HCT116 (cell line): ENCODE data around the gene MLH1. TPM values are rescaled to one million over a fixed set of nuclear protein-coding genes. Genes with fewer than 3 reads are reported as not detected.

Experiments
- ATAC-seq: fragments of 200-7000 bp; cut with Tn5 transposase; 2 replicates; pipeline ENCODE4 v1.9.1; 2020; ENCODE audit warnings: mild to moderate bottlenecking, moderate library complexity
- BruUV-seq: library from RNA; stranded (reverse); fragments of 400-500 nt; replicated peaks from 2 replicates; lab custom pipeline; 2021; lab: Mats Ljungman, UMichigan
- CTCF ChIA-PET: fragments of 300-600 bp; sonication (Branson Sonifier 250); formaldehyde crosslinking; loops from one replicate; lab custom pipeline; 2021; ENCODE audit warnings: antibody characterized with exemption; lab: Charles Lee
- POLR2A ChIA-PET: fragments of 300-600, 350-600 bp; sonication (Branson Sonifier 250); formaldehyde crosslinking; loops from one replicate; lab custom pipeline; 2021; ENCODE audit warnings: antibody characterized with exemption; lab: Charles Lee
- RAD21 ChIA-PET, 2 experiments: fragments of 300-600 bp; sonication (Branson Sonifier 250); formaldehyde crosslinking; loops; one replicate each; lab custom pipeline; 2023; ENCODE audit warnings: low total read pairs in 2 of 2; ENCODE audit not compliant: uncharacterized antibody in 2 of 2, unreplicated experiment in 2 of 2, low non-redundant PET in 1 of 2; lab: Charles Lee
- DNase-seq: peaks from one replicate; pipeline ENCODE4 v3.0.0-alpha.2; 2010; ENCODE audit warnings: low read depth, low spot score
- H2AFZ ChIP-seq: fragments of 200-600 bp; shearing (Covaris generic), sonication (generic); 2 replicates; pipeline ENCODE4 v1.6.1; 2017; ENCODE audit warnings: low read depth, mixed run types, mixed read lengths, antibody characterized with exemption, low read length; ENCODE audit not compliant: poor library complexity, severe bottlenecking
- H3K27ac ChIP-seq: 2 replicates; pipeline ENCODE4 v1.5.1; 2012; ENCODE audit warnings: low read depth, low read length
- H3K27me3 ChIP-seq: fragments of 200-600 bp; sonication (generic); 2 replicates; pipeline ENCODE4 v1.6.1; 2016; ENCODE audit warnings: mixed run types, low read length, mixed read lengths; ENCODE audit not compliant: insufficient read depth
- H3K36me3 ChIP-seq, 2 experiments: fragments of 200-500 bp in 1 of 2; fragments of 200-600 bp in 1 of 2; sonication (Bioruptor generic) in 1 of 2; sonication (generic) in 1 of 2; 2 replicates each; pipeline versions ENCODE4 v1.5.1 to v1.6.1; 2014 to 2016; ENCODE audit warnings: low read length in 2 of 2, inconsistent platforms in 1 of 2, mixed read lengths in 1 of 2, mixed run types in 1 of 2; ENCODE audit not compliant: insufficient read depth in 2 of 2, control insufficient read depth in 1 of 2
- H3K4me1 ChIP-seq, 2 experiments: fragments of 200-600 bp in 1 of 2; sonication (generic) in 1 of 2; 2 replicates each; pipeline versions ENCODE4 v1.5.1 to v1.6.1; 2012 to 2017; ENCODE audit warnings: low read length in 2 of 2, inconsistent platforms in 1 of 2, mild to moderate bottlenecking in 1 of 2, mixed read lengths in 1 of 2, mixed run types in 1 of 2, moderate library complexity in 1 of 2; ENCODE audit not compliant: insufficient read depth in 2 of 2, control insufficient read depth in 1 of 2
- H3K4me2 ChIP-seq: fragments of 200-600 bp; sonication (generic); 2 replicates; pipeline ENCODE4 v1.6.1; 2017; ENCODE audit warnings: mixed run types, low read length, mixed read lengths
- H3K4me3 ChIP-seq, 2 experiments: fragments of 200-600 bp in 1 of 2; sonication (generic) in 1 of 2; replicated peaks in 1 of 2; 2 replicates each; pipeline ENCODE4 v1.5.1; 2011 to 2016; ENCODE audit warnings: low read length in 2 of 2, control low read depth in 1 of 2, low read depth in 1 of 2, mild to moderate bottlenecking in 1 of 2, mixed read lengths in 1 of 2, mixed run types in 1 of 2
- H3K79me2 ChIP-seq: fragments of 200-600 bp; sonication (generic); 2 replicates; pipeline ENCODE4 v1.6.1; 2017; ENCODE audit warnings: mild to moderate bottlenecking, mixed run types, low read length, moderate library complexity, mixed read lengths; ENCODE audit not compliant: insufficient read depth
- H3K9ac ChIP-seq: fragments of 200-600 bp; sonication (generic); 2 replicates; pipeline ENCODE4 v1.6.1; 2016; ENCODE audit warnings: low read length, mixed read lengths
- H3K9me2 ChIP-seq: fragments of 200-600 bp; sonication (generic), shearing (Covaris generic); 2 replicates; pipeline ENCODE4 v1.6.1; 2017; ENCODE audit warnings: mixed run types, mild to moderate bottlenecking, moderate library complexity; ENCODE audit not compliant: insufficient read depth
- H3K9me3 ChIP-seq, 2 experiments: fragments of 200-500 bp in 1 of 2; fragments of 200-600 bp in 1 of 2; sonication (Bioruptor generic) in 1 of 2; sonication (generic) in 1 of 2; 2 replicates each; pipeline ENCODE4 v1.6.1; 2014 to 2017; ENCODE audit warnings: low read length in 2 of 2, mixed read lengths in 2 of 2, inconsistent platforms in 1 of 2, low read depth in 1 of 2, mild to moderate bottlenecking in 1 of 2, mixed run types in 1 of 2, moderate library complexity in 1 of 2; ENCODE audit not compliant: control insufficient read depth in 1 of 2, insufficient read depth in 1 of 2
- H4K20me1 ChIP-seq: fragments of 200-600 bp; sonication (generic), shearing (Covaris generic); 2 replicates; pipeline ENCODE4 v1.6.1; 2017; ENCODE audit warnings: mixed run types, mild to moderate bottlenecking, moderate library complexity; ENCODE audit not compliant: insufficient read depth
- EGR1 ChIP-seq: IDR thresholded peaks from 2 replicates; pipeline ENCODE4 v1.6.1; 2012; ENCODE audit warnings: low read depth
- ELF1 ChIP-seq: IDR thresholded peaks from 2 replicates; pipeline ENCODE4 v1.6.1; 2012; ENCODE audit warnings: low read depth, borderline replicate concordance
- EZH2phosphoT487 ChIP-seq: fragments of 200-600 bp; IDR thresholded peaks from 2 replicates; pipeline ENCODE4 v1.6.1; 2018; ENCODE audit warnings: antibody characterized with exemption, borderline replicate concordance
- POLR2A ChIP-seq: IDR thresholded peaks from 2 replicates; pipeline ENCODE4 v1.7.0; 2011; ENCODE audit warnings: borderline replicate concordance; ENCODE audit not compliant: insufficient read depth, insufficient read length; ENCODE audit errors: extremely low read depth
- POLR2AphosphoS5 ChIP-seq: IDR thresholded peaks from 2 replicates; pipeline ENCODE4 v1.6.1; 2011; ENCODE audit warnings: mild to moderate bottlenecking, low read depth, low read length, moderate library complexity
- TCF7L2 ChIP-seq: IDR thresholded peaks from 2 replicates; pipeline ENCODE4 v1.7.0; 2011; ENCODE audit warnings: borderline replicate concordance, inconsistent platforms; ENCODE audit not compliant: insufficient read depth, insufficient read length; ENCODE audit errors: extremely low read depth
- ZNF274 ChIP-seq: fragments of 200-500 bp; sonication (Bioruptor generic); IDR thresholded peaks from 2 replicates; pipeline ENCODE4 v1.6.1; 2014; ENCODE audit warnings: mild to moderate bottlenecking, low read depth, low read length, inconsistent platforms
- intact Hi-C: fragments of 100-400 bp; cut with micrococcal nuclease; formaldehyde crosslinking; loops from 2 replicates; pipeline ENCODE4 v1.10.0; 2022
- total RNA-seq: library from RNA; stranded (reverse); gene quantifications from one replicate; pipeline ENCODE4 v1.2.1, GENCODE V29; 2021; ENCODE audit not compliant: unreplicated experiment
- TF ChIP-seq, protein P1 (sequence below), 3 experiments: fragments of 200-600 bp in 1 of 3; sonication (generic) in 1 of 3; IDR thresholded peaks in 2 of 3; conservative IDR thresholded peaks in 1 of 3; 2 replicates each; pipeline ENCODE4 v1.5.1; 2012 to 2017; ENCODE audit warnings: low read depth in 2 of 3, low read length in 2 of 3, antibody characterized with exemption in 1 of 3, borderline replicate concordance in 1 of 3, control low read depth in 1 of 3, mild to moderate bottlenecking in 1 of 3, mixed read lengths in 1 of 3, mixed run types in 1 of 3, moderate library complexity in 1 of 3; ENCODE audit not compliant: insufficient read depth in 1 of 3

Gene MLH1
- total RNA-seq, 1 experiment from 2014 or later: 9.6 TPM

DNA sequence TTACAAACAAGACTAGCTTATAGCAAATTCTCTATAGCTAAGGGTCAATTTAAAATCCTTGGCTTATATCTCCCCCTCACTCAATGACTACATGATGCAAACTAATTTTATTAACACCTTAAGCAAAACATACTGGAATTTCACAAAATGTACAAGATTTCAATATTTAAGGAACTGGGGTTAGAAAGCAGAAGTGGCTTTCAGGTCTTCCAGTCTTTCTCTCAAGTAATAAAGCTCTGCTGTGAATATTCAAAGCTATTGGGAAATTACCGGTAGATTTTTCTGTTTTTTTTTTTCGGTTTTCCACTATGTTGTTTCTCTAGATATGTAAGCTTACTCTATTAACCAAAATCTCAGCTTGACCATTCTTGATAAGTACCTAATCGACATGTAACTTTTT is 4.3 kb upstream of the MLH1 start:
- Histone ChIP-seq H3K9ac (no peak overlapping the region), H3K27me3 (no peaks in the 10 kb centered on the region), H3K79me2 (peaks cover 38% of the 10 kb centered on the region), H3K9me2 (no peaks in the 10 kb centered on the region), H2AFZ (no peak overlapping the region), H3K9me3 (no peaks in the 10 kb centered on the region), H4K20me1 (no peaks in the 10 kb centered on the region), H3K36me3 (peaks cover 6 to 10% of the 10 kb centered on the region in 2 experiments; a peak in 2 of 4 replicates), H3K4me3 (no peak overlapping the region), H3K4me1 (peaks cover 4 to 16% of the 10 kb centered on the region in 2 experiments; a peak in 2 of 4 replicates), H3K4me2 (no peak overlapping the region), H3K27ac (no peak overlapping the region)
- TF ChIP-seq, protein P1, sequence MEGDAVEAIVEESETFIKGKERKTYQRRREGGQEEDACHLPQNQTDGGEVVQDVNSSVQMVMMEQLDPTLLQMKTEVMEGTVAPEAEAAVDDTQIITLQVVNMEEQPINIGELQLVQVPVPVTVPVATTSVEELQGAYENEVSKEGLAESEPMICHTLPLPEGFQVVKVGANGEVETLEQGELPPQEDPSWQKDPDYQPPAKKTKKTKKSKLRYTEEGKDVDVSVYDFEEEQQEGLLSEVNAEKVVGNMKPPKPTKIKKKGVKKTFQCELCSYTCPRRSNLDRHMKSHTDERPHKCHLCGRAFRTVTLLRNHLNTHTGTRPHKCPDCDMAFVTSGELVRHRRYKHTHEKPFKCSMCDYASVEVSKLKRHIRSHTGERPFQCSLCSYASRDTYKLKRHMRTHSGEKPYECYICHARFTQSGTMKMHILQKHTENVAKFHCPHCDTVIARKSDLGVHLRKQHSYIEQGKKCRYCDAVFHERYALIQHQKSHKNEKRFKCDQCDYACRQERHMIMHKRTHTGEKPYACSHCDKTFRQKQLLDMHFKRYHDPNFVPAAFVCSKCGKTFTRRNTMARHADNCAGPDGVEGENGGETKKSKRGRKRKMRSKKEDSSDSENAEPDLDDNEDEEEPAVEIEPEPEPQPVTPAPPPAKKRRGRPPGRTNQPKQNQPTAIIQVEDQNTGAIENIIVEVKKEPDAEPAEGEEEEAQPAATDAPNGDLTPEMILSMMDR (IDR thresholded peaks at IDR 0.05 in 2 of 3, conservative IDR thresholded peaks at IDR 0.05 in 1 of 3; ENCODE audit: borderline replicate concordance in 1 of 3, insufficient read depth in 1 of 3, low read depth in 2 of 3, low read length in 2 of 3): no peak
- TF ChIP-seq POLR2A: no peak
- RAD21 ChIA-PET: no interaction called here
- ATAC-seq: no peak
- BruUV-seq: no TSS peak
- POLR2A ChIA-PET: no interaction called here
- intact Hi-C loops: no loop called here
- CTCF ChIA-PET: no interaction called here
- no peak for DNase-seq

DNA sequence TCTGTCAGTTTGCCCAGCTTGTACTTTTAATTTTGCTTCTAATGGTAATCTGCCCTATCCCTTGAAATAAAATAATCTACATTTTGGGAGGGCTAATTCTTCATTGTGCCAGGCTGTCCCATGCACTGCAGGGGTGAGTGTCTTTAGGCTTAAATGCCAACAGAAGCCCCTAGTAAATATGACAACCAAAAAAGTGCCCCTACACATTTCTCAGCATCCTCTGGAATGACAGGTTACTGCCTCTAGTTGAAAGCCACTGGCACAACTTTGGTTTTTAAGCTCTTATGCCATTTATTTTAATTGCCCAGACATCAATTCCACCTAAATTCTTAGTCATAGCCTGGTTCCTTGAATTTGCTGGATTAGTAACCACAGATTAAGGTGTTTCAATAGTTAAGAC is 3.8 kb upstream of the MLH1 start:
- Histone ChIP-seq H3K4me2 (no peak overlapping the region), H3K4me1 (peaks cover 4 to 21% of the 10 kb centered on the region in 2 experiments; a peak in 2 of 4 replicates), H3K27me3 (no peaks in the 10 kb centered on the region), H3K9ac (no peak overlapping the region), H3K36me3 (peaks cover 6 to 10% of the 10 kb centered on the region in 2 experiments; a peak in 2 of 4 replicates), H3K4me3 (no peak overlapping the region), H4K20me1 (no peaks in the 10 kb centered on the region), H3K9me2 (no peaks in the 10 kb centered on the region), H3K79me2 (peaks cover 44% of the 10 kb centered on the region), H3K27ac (no peak overlapping the region), H3K9me3 (no peaks in the 10 kb centered on the region), H2AFZ (no peak overlapping the region)
- TF ChIP-seq EGR1 (no peak), TCF7L2 (no peak), POLR2AphosphoS5 (no peak), POLR2A (no peak), ELF1 (no peak), EZH2phosphoT487 (no peak), ZNF274 (no peak)
- TF ChIP-seq, protein P1 (IDR thresholded peaks at IDR 0.05 in 2 of 3, conservative IDR thresholded peaks at IDR 0.05 in 1 of 3; ENCODE audit: borderline replicate concordance in 1 of 3, insufficient read depth in 1 of 3, low read depth in 2 of 3, low read length in 2 of 3): no peak
- BruUV-seq: no TSS peak
- ChIA-PET RAD21 (no interaction called here), CTCF (no interaction called here), POLR2A (no interaction called here)
- intact Hi-C loops: no loop called here
- ATAC-seq (no peak), DNase-seq (no peak)
